NB4 (cell line): Measurements from ENCODE around the gene TFAM.

Source experiments
- MAX ChIP-seq: IDR thresholded peaks from 2 replicates; pipeline ENCODE4 v1.6.1; 2011; ENCODE audit warnings: low read depth, low read length
- TF ChIP-seq, protein P1 (sequence below): IDR thresholded peaks from one replicate; pipeline ENCODE4 v1.5.1; 2012; ENCODE audit warnings: low read depth, low read length

GRCh38 chr10:58341422-58341821 is 43.8 kb upstream of the TFAM start:
- TF ChIP-seq, protein P1, sequence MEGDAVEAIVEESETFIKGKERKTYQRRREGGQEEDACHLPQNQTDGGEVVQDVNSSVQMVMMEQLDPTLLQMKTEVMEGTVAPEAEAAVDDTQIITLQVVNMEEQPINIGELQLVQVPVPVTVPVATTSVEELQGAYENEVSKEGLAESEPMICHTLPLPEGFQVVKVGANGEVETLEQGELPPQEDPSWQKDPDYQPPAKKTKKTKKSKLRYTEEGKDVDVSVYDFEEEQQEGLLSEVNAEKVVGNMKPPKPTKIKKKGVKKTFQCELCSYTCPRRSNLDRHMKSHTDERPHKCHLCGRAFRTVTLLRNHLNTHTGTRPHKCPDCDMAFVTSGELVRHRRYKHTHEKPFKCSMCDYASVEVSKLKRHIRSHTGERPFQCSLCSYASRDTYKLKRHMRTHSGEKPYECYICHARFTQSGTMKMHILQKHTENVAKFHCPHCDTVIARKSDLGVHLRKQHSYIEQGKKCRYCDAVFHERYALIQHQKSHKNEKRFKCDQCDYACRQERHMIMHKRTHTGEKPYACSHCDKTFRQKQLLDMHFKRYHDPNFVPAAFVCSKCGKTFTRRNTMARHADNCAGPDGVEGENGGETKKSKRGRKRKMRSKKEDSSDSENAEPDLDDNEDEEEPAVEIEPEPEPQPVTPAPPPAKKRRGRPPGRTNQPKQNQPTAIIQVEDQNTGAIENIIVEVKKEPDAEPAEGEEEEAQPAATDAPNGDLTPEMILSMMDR = no peak
- TF ChIP-seq MAX = no peak
